A673 (cell line): Measurements from ENCODE around the gene LIME1. TPM values are rescaled to one million over a fixed set of nuclear protein-coding genes. Genes with fewer than 3 reads are reported as not detected.

Experiments used
- BruUV-seq: library from RNA; stranded (reverse); fragments of 400-500 nt; replicated peaks from 2 replicates; lab custom pipeline; 2021; lab: Mats Ljungman, UMichigan
- CTCF ChIA-PET: fragments of 300-600 bp; sonication (Branson Sonifier 250); formaldehyde crosslinking; loops from one replicate; lab custom pipeline; 2022; ENCODE audit warnings: antibody characterized with exemption; lab: Charles Lee
- POLR2A ChIA-PET: fragments of 300-600 bp; sonication (Branson Sonifier 250); formaldehyde crosslinking; loops from one replicate; lab custom pipeline; 2022; ENCODE audit warnings: antibody characterized with exemption; ENCODE audit not compliant: low non-redundant PET; lab: Charles Lee
- DNase-seq: peaks from one replicate; pipeline ENCODE4 v3.0.0-alpha.2; 2015; ENCODE audit warnings: low spot score
- H3K27ac ChIP-seq: fragments of 200-600 bp; sonication (generic); 2 replicates; pipeline ENCODE4 v1.5.1; 2016; ENCODE audit warnings: mixed run types, low read depth, mild to moderate bottlenecking, mixed read lengths, antibody characterized with exemption, low read length; ENCODE audit not compliant: poor library complexity, severe bottlenecking
- H3K27me3 ChIP-seq: fragments of 200-600 bp; sonication (generic); replicated peaks from 2 replicates; pipeline ENCODE4 v1.6.1; 2017; ENCODE audit warnings: mixed run types, low read depth, mild to moderate bottlenecking, mixed read lengths, antibody characterized with exemption, low read length; ENCODE audit not compliant: insufficient read depth, poor library complexity
- H3K36me3 ChIP-seq: fragments of 200-600 bp; sonication (generic); 2 replicates; pipeline ENCODE4 v1.6.1; 2016; ENCODE audit warnings: mixed run types, mild to moderate bottlenecking, mixed read lengths, antibody characterized with exemption, low read length; ENCODE audit not compliant: insufficient read depth, poor library complexity, severe bottlenecking
- H3K4me1 ChIP-seq: fragments of 200-600 bp; sonication (generic); 2 replicates; pipeline ENCODE4 v1.6.1; 2017; ENCODE audit warnings: mixed run types, mild to moderate bottlenecking, mixed read lengths, antibody characterized with exemption, low read length; ENCODE audit not compliant: insufficient read depth, poor library complexity, severe bottlenecking
- H3K4me3 ChIP-seq: fragments of 200-600 bp; sonication (generic); 2 replicates; pipeline ENCODE4 v1.5.1; 2016; ENCODE audit warnings: low read depth, mixed run types, mild to moderate bottlenecking, mixed read lengths, low read length; ENCODE audit not compliant: poor library complexity, severe bottlenecking
- H3K9me3 ChIP-seq: fragments of 200-600 bp; sonication (generic); 2 replicates; pipeline ENCODE4 v1.6.1; 2016; ENCODE audit warnings: mixed run types, low read depth, mild to moderate bottlenecking, mixed read lengths, antibody characterized with exemption, low read length; ENCODE audit not compliant: poor library complexity, severe bottlenecking
- CTCF ChIP-seq: fragments of 300-800, 200-600 bp; sonication (generic); conservative IDR thresholded peaks from 2 replicates; pipeline ENCODE4 v1.5.1; 2017; ENCODE audit warnings: low read depth, mild to moderate bottlenecking, antibody characterized with exemption, low read length, moderate library complexity, mixed read lengths
- EZH2 ChIP-seq: fragments of 200-600 bp; sonication (generic); IDR thresholded peaks from 2 replicates; pipeline ENCODE4 v1.6.1; 2017; ENCODE audit warnings: borderline replicate concordance, low read depth, mild to moderate bottlenecking, mixed read lengths, antibody characterized with exemption, low read length; ENCODE audit not compliant: poor library complexity, severe bottlenecking
- intact Hi-C: fragments of 100-400 bp; cut with micrococcal nuclease; formaldehyde crosslinking; loops from one replicate; pipeline ENCODE4 v1.10.0; 2022; ENCODE audit not compliant: unreplicated experiment
- total RNA-seq: library from RNA; stranded (reverse); gene quantifications from 2 replicates; pipeline ENCODE4 v1.2.3, GENCODE V29; 2021

Gene LIME1
- total RNA-seq, 1 experiment from 2014 or later = 16.3 TPM

GRCh38 chr20:63747622-63748069 lies 11.2 kb downstream of the LIME1 start:
- ChIA-PET CTCF (no interaction called here), POLR2A (no interaction called here)

GRCh38 chr20:63748070-63748933 lies 11.8 kb downstream of the LIME1 start:
- Histone ChIP-seq H3K27ac (no peak overlapping the region), H3K9me3 (no peaks in the 10 kb centered on the region), H3K4me3 (no peak overlapping the region), H3K27me3 (no peaks in the 10 kb centered on the region), H3K36me3 (peaks cover 7% of the 10 kb centered on the region), H3K4me1 (no peaks in the 10 kb centered on the region)
- no peak for DNase-seq
- TF ChIP-seq CTCF (no peak), EZH2 (no peak)
- intact Hi-C loops = no loop called here
- no TSS peak for BruUV-seq
- CTCF ChIA-PET = no interaction called here
- POLR2A ChIA-PET = no interaction called here

More at GRCh38 chr20:63747622-63748069, 11.2 kb downstream of the LIME1 start:
- no peak for TF ChIP-seq CTCF
- no peak for TF ChIP-seq EZH2
- H3K9me3 ChIP-seq = no peaks in the 10 kb centered on the region
- no TSS peak for BruUV-seq
- DNase-seq = no peak
- no peaks in the 10 kb centered on the region for H3K27me3 ChIP-seq
- no peaks in the 10 kb centered on the region for H3K4me1 ChIP-seq
- intact Hi-C loops = no loop called here
- no peak overlapping the region for H3K4me3 ChIP-seq
- H3K36me3 ChIP-seq = peaks cover 10% of the 10 kb centered on the region
- H3K27ac ChIP-seq = no peak overlapping the region

- ChIA-PET CTCF (no interaction called here), POLR2A (no interaction called here)
- no TSS peak for BruUV-seq
- DNase-seq = no peak
- Histone ChIP-seq H3K9me3 (no peaks in the 10 kb centered on the region), H3K27me3 (no peaks in the 10 kb centered on the region), H3K27ac (no peak overlapping the region), H3K4me3 (no peak overlapping the region), H3K4me1 (no peaks in the 10 kb centered on the region), H3K36me3 (peaks cover under 1% of the 10 kb centered on the region)
- TF ChIP-seq EZH2 (no peak), CTCF (no peak)
- intact Hi-C loops = no loop called here
Observed at GRCh38 chr20:63748934-63749270, 12.4 kb downstream of the LIME1 start.
